Mammary microvascular endothelial cell (primary cell): ENCODE data around the gene KIF12. TPM values are rescaled to one million over a fixed set of nuclear protein-coding genes. Genes with fewer than 3 reads are reported as not detected.

Experiments used
- total RNA-seq: library from RNA; depleted of rRNA; stranded (reverse); fragments of >200 nt; gene quantifications from 2 replicates; pipeline ENCODE4 v1.2.3, GENCODE V29; 2015

Gene KIF12
- 0.80 and 0.94 TPM in 2 replicates for total RNA-seq

DNA sequence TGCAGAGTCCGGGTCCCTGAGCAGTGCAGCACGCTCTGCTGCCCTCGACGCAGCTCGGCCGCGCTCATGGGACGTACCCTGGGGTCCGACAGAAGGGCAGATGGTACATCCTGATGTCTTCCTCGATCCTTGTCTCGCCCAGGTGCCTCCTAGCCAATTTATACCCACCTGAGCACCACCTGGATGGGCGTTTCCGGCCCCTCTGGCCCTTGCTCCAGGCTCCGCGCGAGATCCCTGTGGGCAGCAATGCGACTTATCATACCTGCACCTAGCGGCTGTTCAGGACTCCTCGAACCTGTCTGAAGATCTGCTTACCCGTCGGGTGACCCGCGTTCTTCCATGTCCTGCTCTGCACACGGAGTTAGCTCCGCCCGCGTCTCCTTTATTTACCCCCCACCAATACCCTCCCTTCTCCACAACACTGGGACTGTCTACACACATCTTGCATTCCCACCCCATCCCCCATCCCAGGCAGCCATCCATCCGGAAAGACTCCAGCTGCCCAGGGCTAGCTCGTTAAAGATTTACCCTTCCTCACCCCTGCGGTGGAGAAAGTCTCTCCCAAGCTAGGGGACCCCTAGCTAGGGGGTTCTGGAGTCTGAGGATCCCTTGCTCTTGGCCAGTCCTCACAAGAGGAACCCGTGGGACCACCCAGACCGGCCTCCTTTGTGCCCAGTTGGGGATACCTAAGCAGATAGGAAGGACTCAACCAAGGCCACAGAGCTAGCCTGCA lies at the start of gene KIF12:
Gene KIF12, minus strand, starts transcription at position 357 of the 733 bp plus-strand sequence. Its CDS starts 16 bp downstream, at position 341.

DNA sequence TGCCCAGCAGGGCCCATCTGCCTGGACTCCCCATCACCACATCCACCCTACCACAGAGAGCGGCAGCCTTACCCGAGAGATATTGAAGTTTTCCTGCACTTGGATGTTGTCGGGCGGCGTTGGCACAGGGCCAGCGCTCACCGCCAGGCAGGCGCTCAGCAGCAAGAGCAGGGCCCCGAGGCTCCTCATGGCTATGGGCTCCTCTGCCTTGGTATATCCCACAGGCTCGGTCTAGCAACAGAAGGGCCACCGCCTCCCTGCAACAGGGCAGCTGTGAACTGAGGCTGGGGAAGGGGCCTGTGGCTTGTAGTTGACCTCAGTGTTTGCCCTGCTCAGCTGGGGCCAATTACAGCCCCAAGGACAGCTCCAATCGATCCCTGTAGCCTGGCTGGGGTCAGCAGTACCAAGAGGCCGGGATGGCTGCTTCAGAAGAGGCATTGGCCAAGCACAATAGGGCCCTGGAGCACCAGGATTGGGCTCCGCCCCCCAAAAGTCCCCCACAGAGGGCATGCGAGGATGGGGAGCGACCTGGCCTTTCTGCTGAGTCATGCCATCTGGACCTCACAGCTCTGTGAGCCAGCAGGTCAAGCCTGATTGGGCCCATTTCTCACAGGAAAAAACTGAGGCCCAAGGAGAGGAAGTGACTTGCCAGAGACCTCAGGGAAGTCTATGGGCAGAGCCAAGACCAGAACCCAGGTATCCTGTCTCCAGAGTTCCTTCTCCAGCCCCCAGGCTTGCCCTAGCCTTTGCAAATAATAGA lies 20.9 kb downstream of the KIF12 start, which contains the start of gene AMBP:
Gene AMBP, minus strand, starts transcription at position 280 of the 760 bp plus-strand sequence. Its CDS starts 91 bp downstream, at position 189.

Other genes starting within 250 kb of the KIF12 start
- 11.8 and 14.4 TPM in 2 replicates for gene ZNF618, start 223.0 kb downstream of the KIF12 start, total RNA-seq
- not detected in 2 replicates for gene AMBP, start 21.0 kb downstream of the KIF12 start, total RNA-seq
- gene COL27A1, start 56.2 kb upstream of the KIF12 start, total RNA-seq: 4.7 and 5.5 TPM in 2 replicates
- not detected in 2 replicates for gene ORM1, start 223.8 kb upstream of the KIF12 start, total RNA-seq
- gene ORM2, start 230.6 kb upstream of the KIF12 start, total RNA-seq: not detected in 2 replicates